ENCODE results near the gene HERC2. TPM values are rescaled to one million over a fixed set of nuclear protein-coding genes. Genes with fewer than 3 reads are reported as not detected.

HERC2 gene
- total and polyA plus RNA-seq, 2 donors (not counting 3 experiments of a cell fraction or from before 2014, with no cell fraction given) = 46.1 to 83.9 TPM

- Histone ChIP-seq H3K9me3 (replicated peaks; ENCODE audit: control insufficient read depth, insufficient read depth, low read length) (no peaks in the 10 kb centered on the region), H3K4me1 (ENCODE audit: control insufficient read depth, extremely low read depth, insufficient read depth, low read length) (no peaks in the 10 kb centered on the region), H3K79me2 (ENCODE audit: control insufficient read depth, insufficient read depth, low read length) (no peaks in the 10 kb centered on the region), H2AFZ (ENCODE audit: low read depth, low read length) (no peak overlapping the region), H3K36me3 (ENCODE audit: control insufficient read depth in 2 of 2, extremely low read depth in 1 of 2, insufficient read depth in 2 of 2, low read length in 2 of 2) (peaks cover 4 to 31% of the 10 kb centered on the region in 2 experiments), H3K4me3 (replicated peaks in 1 of 3; ENCODE audit: insufficient read depth in 1 of 3, low read depth in 1 of 3, low read length in 3 of 3) (no peak overlapping the region), H3K27ac (ENCODE audit: insufficient read depth, low read depth, low read length) (no peak overlapping the region), H3K4me2 (ENCODE audit: insufficient read depth, low read length) (no peak overlapping the region), H3K9ac (replicated peaks; ENCODE audit: extremely low read depth, insufficient read depth, low read length) (no peak overlapping the region), H3K9me1 (replicated peaks; ENCODE audit: control insufficient read depth, extremely low read depth, insufficient read depth, low read length) (no peaks in the 10 kb centered on the region), H3K27me3 (ENCODE audit: control insufficient read depth in 2 of 2, insufficient read depth in 2 of 2, low read length in 2 of 2) (no peaks in the 10 kb centered on the region), H4K20me1 (replicated peaks; ENCODE audit: control insufficient read depth, extremely low read depth, insufficient read depth, low read length) (no peaks in the 10 kb centered on the region)
- POLR2A ChIA-PET = no interaction called here
- no peak for TF ChIP-seq JUN (IDR thresholded peaks at IDR 0.05; ENCODE audit: borderline replicate concordance, insufficient read depth, insufficient read length, low read depth)
- no peak for TF ChIP-seq GATA2 (IDR thresholded peaks at IDR 0.05; ENCODE audit: insufficient read depth, insufficient read length, low read depth, low read length)
- no peak for TF ChIP-seq POLR2AphosphoS5 (IDR thresholded peaks at IDR 0.05; ENCODE audit: insufficient read depth, low read depth, low read length)
- TF ChIP-seq POLR2A (IDR thresholded peaks at IDR 0.05; ENCODE audit: low read depth, low read length) = no peak
- TF ChIP-seq MYC (IDR thresholded peaks at IDR 0.05; ENCODE audit: low read depth, low read length) = no peak
- no peak for TF ChIP-seq FOS (IDR thresholded peaks at IDR 0.05; ENCODE audit: borderline replicate concordance, insufficient read depth, low read length)
- TF ChIP-seq CTCF (IDR thresholded peaks at IDR 0.05; ENCODE audit: extremely low read depth in 1 of 2, insufficient read depth in 1 of 2, low read depth in 1 of 2, low read length in 2 of 2) = no peak
- TF ChIP-seq EZH2 (IDR thresholded peaks at IDR 0.05; ENCODE audit: borderline replicate concordance, low read depth, low read length, severe bottlenecking) = no peak
- no peak for TF ChIP-seq MAX (IDR thresholded peaks at IDR 0.05; ENCODE audit: insufficient read depth, insufficient read length)
- intact Hi-C loops (cut with micrococcal nuclease) = no loop called here
- FAIRE-seq (no peak), DNase-seq (ENCODE audit: low read depth, low spot score) (no peak)
- BruUV-seq (replicated peaks) = no TSS peak
- dilution Hi-C loops (cut with MboI; ENCODE audit: extremely low pct_ligation_motif_present, low sequenced_read_pairs) = no loop called here
- CTCF ChIA-PET = interaction anchor here (0.5 to 1.2 kb wide), 2 partner anchors 53 to 79 kb away, joined by 4 read pairs; no protein-coding TSS in a partner anchor
Observed at GRCh38 chr15:28178727-28179126, 143.3 kb downstream of the HERC2 start.
